Dendritic cell treated with granulocyte-macrophage colony-stimulating factor and Interleukin-4, amounts not matched to agents 40 ng/mL and 50 ng/mL, for 4 days (primary cell): ENCODE data around the gene MTPN.

Source experiments
- H3K27ac Mint-ChIP-seq: one replicate; pipeline ENCODE4 v1.8.0; 2022; ENCODE audit warnings: mild to moderate bottlenecking, mixed read lengths
- H3K27me3 Mint-ChIP-seq: one replicate; pipeline ENCODE4 v1.8.0; 2022; ENCODE audit warnings: mild to moderate bottlenecking, mixed read lengths
- H3K36me3 Mint-ChIP-seq: one replicate; pipeline ENCODE4 v1.8.0; 2022; ENCODE audit warnings: low read depth, mixed read lengths
- H3K4me1 Mint-ChIP-seq: one replicate; pipeline ENCODE4 v1.8.0; 2022; ENCODE audit warnings: low read depth, mixed read lengths
- H3K4me3 Mint-ChIP-seq: one replicate; pipeline ENCODE4 v1.8.0; 2022; ENCODE audit warnings: mild to moderate bottlenecking, moderate library complexity, mixed read lengths
- H3K9me3 Mint-ChIP-seq: one replicate; pipeline ENCODE4 v1.8.0; 2022; ENCODE audit warnings: mixed read lengths
- intact Hi-C: fragments of 100-400 bp; cut with micrococcal nuclease; formaldehyde crosslinking; loops from one replicate; pipeline ENCODE4 v1.15.0; 2022

The MTPN gene

DNA sequence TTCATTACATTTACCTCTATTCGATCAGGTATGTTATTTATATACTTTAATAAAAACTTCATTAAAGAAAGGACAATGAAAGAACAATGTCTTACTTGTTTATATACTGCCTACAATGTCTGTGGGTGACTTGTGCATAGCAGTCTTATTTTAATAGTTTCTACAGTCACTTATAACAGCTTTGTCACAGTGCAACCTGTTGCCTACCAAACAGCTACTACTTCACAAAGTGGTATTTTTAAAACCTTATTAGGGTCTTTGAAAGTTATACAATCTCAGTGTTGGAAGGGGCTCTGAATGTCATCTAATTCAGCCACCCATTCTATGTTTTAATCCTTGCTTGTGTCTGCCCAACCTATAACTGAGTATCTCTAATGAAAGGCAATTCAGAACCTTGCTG is 19.0 kb downstream of the MTPN start:
- no peak overlapping the region for H3K4me3 Mint-ChIP-seq
- no peaks in the 10 kb centered on the region for H3K27me3 Mint-ChIP-seq
- peaks cover 33% of the 10 kb centered on the region for H3K4me1 Mint-ChIP-seq
- no peak overlapping the region for H3K27ac Mint-ChIP-seq
- peaks cover 32% of the 10 kb centered on the region for H3K36me3 Mint-ChIP-seq
- intact Hi-C loops, result no loop called here
- no peaks in the 10 kb centered on the region for H3K9me3 Mint-ChIP-seq

DNA sequence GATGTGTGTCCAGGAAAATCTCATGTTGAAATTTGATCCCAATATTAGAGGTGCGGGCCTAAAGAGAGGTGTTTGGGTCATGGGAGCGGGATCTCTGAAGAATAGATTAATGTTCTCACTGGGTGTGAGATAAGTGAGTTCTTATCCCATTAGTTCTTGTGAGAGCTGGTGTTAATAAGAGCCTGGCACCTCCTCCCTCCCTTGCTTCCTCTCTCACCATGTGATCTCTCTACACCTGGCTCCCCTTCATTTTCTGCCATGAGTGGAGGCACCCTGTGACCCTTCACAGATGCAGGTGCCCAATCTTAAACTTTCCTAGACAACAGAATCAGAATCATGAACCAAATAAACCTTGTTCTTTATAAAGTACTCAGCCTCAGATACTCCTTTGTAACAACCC is 19.5 kb downstream of the MTPN start:
- Mint-ChIP-seq H3K9me3 (no peaks in the 10 kb centered on the region), H3K4me1 (peaks cover 35% of the 10 kb centered on the region), H3K36me3 (peaks cover 38% of the 10 kb centered on the region), H3K27me3 (no peaks in the 10 kb centered on the region), H3K27ac (no peak overlapping the region), H3K4me3 (no peak overlapping the region)
- intact Hi-C loops, result no loop called here

DNA sequence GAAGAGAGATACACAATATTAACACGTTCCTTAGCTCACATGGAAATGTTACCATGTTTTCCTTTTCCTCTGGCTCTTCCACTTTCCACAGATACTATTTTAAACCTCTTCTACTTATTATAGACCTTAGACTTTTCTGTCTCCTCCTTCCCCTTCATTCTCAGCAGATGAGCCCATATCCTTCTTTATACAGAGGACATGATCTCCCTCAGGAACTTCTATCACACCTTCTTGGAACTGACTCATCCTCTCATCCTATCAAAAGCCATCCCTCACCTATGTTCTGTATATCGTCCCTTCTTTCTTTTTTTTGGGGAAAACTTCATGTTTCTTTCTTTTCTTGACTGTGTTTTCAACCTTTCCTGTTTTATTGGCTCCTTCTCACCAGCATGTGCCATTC is 20.8 kb downstream of the MTPN start:
- Mint-ChIP-seq H3K4me1 (peaks cover 34% of the 10 kb centered on the region), H3K27ac (no peak overlapping the region), H3K9me3 (no peaks in the 10 kb centered on the region)

DNA sequence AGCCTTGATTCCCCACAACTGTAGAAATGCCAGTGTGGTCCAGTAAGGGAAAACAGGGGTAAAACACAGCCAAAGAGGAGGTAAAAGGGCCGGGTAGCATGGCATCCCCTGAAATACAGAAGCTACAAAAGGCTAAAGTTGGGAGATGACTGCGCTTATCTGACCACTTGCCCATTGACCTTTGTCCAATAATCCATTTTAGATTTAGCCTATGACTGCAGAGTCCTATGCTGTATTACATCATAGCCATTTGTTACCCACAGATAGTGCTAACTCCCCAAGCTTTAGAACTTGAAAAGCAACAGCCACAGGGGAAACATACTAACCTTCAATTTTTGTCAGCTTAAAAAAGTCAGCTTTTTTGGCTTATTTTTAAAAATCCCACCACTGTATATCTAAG is 26.2 kb downstream of the MTPN start:
- no peaks in the 10 kb centered on the region for H3K27me3 Mint-ChIP-seq
- H3K4me3 Mint-ChIP-seq, result no peak overlapping the region
- H3K4me1 Mint-ChIP-seq, result peaks cover 18% of the 10 kb centered on the region
- no peaks in the 10 kb centered on the region for H3K9me3 Mint-ChIP-seq
- no peak overlapping the region for H3K27ac Mint-ChIP-seq
- intact Hi-C loops, result no loop called here
- peaks cover 82% of the 10 kb centered on the region for H3K36me3 Mint-ChIP-seq

More for the DNA sequence above, 20.8 kb downstream of the MTPN start:
- Mint-ChIP-seq H3K36me3 (peaks cover 47% of the 10 kb centered on the region), H3K27me3 (no peaks in the 10 kb centered on the region), H3K4me3 (no peak overlapping the region)
- intact Hi-C loops, result no loop called here

DNA sequence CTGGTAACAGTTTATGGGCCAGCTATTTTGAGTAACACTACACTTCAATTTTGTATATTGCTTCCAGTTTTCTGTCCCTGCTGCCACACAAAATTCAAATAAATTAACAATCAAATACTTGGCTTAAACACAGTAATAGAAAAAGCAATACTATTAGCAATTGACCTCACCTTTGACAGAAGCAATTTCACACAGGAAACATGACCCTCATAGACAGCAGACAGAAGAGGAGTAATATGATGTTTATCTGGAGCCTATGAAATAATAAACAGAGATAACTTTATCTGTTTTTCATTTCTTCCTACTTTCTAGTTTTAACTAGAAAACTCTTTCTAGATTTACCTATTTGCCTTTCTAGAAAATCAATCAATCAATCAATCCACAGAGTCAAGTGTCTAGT is 26.7 kb downstream of the MTPN start:
- Mint-ChIP-seq H3K9me3 (no peaks in the 10 kb centered on the region), H3K4me3 (no peak overlapping the region), H3K36me3 (peaks cover 78% of the 10 kb centered on the region), H3K27me3 (no peaks in the 10 kb centered on the region), H3K27ac (no peak overlapping the region), H3K4me1 (peaks cover 18% of the 10 kb centered on the region)
- intact Hi-C loops, result no loop called here

DNA sequence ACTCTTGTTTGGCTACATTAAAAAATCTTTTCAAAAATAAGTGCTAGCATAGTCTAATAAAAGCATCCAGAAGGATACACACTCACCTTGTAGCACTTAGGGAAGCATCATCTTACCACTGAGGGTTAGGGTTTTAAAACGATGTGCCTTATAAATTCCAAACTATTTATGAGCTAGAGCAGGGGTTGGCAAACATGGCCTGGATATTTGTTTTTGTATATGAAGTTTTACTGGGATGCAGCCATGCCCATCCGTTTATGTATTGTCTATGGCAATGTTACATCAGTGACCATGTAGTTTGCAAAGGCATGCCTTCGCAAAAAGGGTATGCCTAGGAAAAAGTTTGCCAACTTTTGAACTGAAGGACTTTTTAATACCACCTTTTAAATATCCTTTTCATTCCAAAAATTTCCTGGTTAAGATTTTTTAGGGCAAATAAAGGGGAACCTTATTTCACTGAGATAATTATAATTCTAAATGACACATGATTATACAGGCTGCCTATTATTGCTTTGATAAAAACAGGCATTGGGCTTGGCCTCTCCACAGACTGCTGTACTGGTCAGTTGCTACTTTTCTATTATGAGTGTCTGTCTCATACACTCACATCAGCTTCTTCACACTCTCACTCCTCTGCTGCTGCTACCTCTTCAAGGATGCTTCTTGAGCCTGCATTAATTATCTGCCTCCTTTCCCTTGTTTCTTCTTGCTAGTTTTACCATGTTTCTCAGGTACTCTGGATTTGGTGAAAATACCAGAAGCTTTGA is 30.7 kb downstream of the MTPN start:
- peaks cover 53% of the 10 kb centered on the region for H3K36me3 Mint-ChIP-seq

DNA sequence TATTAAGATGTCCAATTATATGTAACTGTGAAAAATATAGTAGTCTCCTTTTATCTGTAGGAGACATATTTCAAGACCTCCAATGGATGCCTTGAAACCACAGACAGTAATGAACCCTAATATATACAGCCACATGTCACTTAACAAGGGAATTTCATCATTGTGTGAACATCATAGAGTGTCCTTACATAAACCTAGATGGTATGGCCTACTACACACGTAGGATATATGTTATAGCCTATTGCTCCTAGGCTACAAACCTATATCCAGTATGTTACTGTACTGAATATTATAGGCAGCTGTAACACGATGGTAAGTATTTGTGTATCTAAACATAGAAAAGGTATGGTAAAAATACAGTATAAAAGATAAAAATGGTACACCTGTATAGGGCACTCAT is 32.4 kb downstream of the MTPN start:
- peaks cover 7% of the 10 kb centered on the region for H3K4me1 Mint-ChIP-seq
- no peaks in the 10 kb centered on the region for H3K9me3 Mint-ChIP-seq
- intact Hi-C loops, result no loop called here
- H3K4me3 Mint-ChIP-seq, result no peak overlapping the region
- H3K36me3 Mint-ChIP-seq, result peaks cover 36% of the 10 kb centered on the region
- no peaks in the 10 kb centered on the region for H3K27me3 Mint-ChIP-seq
- H3K27ac Mint-ChIP-seq, result no peak overlapping the region

More for the DNA sequence above, 30.7 kb downstream of the MTPN start:
- H3K9me3 Mint-ChIP-seq, result no peaks in the 10 kb centered on the region
- H3K4me1 Mint-ChIP-seq, result peaks cover 7% of the 10 kb centered on the region
- intact Hi-C loops, result no loop called here
- no peak overlapping the region for H3K4me3 Mint-ChIP-seq
- H3K27me3 Mint-ChIP-seq, result no peaks in the 10 kb centered on the region
- H3K27ac Mint-ChIP-seq, result no peak overlapping the region

DNA sequence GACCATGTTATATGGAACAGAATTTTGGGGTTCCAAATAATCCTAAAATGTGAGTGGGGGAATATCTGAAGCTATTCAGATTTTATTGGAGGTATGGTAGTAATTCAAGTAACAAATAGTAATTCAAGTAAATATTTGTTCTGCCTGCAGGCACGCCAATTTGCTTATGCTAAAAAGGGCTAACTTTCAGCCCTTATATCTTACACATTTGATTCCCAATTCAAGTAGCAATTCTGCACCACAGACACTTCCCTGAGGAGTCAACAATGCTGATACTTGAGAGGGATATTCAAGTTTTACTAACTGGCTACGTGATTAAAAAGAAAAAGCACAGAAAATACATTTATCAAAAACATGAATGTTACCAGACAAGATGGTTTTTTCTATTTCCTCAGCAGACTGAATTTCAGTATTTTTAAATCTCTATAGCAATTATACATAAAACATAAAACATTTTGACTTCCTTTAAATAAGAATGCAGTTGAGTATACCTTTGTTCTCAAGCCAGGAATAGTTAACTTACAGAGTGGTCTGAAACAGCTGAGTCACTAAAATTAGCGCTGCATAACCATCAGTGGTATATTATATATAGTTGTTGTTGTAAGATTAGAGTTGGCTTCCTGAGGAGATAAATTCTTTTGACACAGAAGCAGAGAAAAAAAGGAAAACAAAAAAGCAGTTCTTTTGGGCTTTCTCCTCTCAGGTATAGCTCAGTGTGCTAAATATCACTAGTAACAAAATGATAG is 33.9 kb downstream of the MTPN start:
- H3K4me3 Mint-ChIP-seq, result no peak overlapping the region
- H3K9me3 Mint-ChIP-seq, result no peaks in the 10 kb centered on the region
- H3K27ac Mint-ChIP-seq, result no peak overlapping the region
- intact Hi-C loops, result no loop called here
- peaks cover 13% of the 10 kb centered on the region for H3K4me1 Mint-ChIP-seq
- peaks cover 30% of the 10 kb centered on the region for H3K36me3 Mint-ChIP-seq
- no peaks in the 10 kb centered on the region for H3K27me3 Mint-ChIP-seq

DNA sequence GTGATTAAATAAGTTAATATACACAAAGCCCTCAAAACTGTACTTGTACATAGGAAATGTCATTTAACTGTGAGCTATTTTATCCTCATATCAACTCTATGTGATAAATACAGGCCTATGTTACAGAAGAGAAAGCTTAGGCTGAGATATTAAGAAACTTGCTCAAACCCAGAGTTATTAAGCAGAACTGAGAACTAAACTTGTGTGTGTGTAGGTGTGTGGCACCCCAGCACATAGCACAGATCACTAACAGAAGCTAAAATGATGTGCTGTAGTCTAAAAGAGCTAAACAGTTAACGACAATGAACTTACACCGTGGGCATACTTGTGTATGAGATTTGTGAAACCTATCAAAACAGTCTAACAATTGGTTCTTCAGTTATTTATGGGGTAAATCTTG is 34.5 kb downstream of the MTPN start:
- Mint-ChIP-seq H3K36me3 (peaks cover 24% of the 10 kb centered on the region), H3K4me3 (no peak overlapping the region), H3K9me3 (no peaks in the 10 kb centered on the region), H3K4me1 (peaks cover 18% of the 10 kb centered on the region), H3K27me3 (no peaks in the 10 kb centered on the region), H3K27ac (no peak overlapping the region)
- intact Hi-C loops, result no loop called here

DNA sequence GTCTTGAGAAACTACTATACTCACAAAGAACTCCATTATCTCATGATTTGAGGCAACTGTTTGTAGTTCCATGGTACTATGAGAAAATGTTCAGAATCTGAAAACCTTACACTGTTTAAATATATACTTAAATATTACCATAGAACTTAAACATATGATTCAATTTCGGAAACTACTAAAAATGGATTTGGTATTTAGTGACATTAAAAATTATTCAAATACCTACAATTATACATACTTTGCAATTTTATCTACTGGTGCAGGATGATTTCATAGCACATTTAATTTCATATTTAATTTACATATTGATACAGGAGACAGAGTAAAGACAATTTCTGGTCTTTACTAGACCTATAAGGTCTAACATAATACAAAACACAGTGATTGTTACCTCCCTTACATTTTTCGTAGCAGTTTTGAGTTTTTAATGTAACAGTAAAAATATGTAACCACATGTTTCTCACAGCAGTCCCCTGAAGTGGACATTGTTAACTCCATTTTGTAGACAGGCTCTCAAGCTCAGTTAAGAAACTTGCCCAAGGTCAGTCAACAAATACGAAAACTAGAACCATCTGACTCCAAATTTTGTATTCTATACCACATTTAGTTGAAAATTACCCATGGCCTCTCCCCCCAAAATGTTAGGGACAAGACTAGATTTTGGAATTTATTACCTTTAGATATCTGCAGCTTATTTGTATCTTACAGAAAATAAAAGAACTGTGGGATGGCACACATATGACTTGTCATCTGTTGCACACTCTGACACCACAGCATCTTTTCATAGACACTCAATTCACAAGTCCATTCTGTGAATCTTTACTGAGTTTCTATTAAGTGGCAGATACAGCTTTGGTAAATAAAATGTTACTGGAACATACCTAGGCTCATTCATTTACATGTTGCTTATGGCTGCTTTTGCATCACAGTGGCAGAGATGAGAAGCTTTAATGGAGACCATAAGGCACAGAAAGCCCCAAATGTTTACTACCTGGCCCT is 36.8 kb downstream of the MTPN start:
- Mint-ChIP-seq H3K4me3 (no peak overlapping the region), H3K9me3 (no peaks in the 10 kb centered on the region), H3K4me1 (peaks cover 34% of the 10 kb centered on the region), H3K27ac (no peak overlapping the region), H3K27me3 (no peaks in the 10 kb centered on the region), H3K36me3 (peaks cover 8% of the 10 kb centered on the region)
- intact Hi-C loops, result no loop called here

DNA sequence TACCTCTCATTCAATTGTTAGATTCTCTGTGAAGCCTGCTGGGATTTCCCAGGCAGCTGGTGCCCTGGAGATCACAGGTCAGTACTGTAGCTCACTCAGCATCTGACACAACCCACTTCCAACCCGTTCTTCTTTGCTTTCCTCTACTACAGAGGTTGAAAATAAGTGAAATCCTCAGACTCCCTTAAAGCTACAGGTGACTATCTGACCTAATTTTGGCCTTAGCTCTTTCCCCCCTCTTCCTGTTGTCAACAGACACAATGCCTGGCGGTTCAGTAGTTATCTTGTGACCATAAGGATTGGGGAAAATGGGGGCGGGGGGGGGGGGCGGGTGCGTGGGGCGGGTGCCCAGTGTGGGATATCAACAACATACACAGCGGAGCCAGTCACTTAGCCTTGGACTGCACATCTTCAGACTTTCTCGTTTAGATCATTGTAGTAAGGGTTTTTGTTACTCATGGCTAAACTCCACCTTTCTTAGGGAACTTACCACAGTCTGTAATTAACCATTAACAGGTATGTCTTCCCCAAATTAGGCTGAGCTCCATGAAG is 37.8 kb downstream of the MTPN start:
- H3K27ac Mint-ChIP-seq, result no peak overlapping the region
- H3K36me3 Mint-ChIP-seq, result peaks cover 8% of the 10 kb centered on the region

DNA sequence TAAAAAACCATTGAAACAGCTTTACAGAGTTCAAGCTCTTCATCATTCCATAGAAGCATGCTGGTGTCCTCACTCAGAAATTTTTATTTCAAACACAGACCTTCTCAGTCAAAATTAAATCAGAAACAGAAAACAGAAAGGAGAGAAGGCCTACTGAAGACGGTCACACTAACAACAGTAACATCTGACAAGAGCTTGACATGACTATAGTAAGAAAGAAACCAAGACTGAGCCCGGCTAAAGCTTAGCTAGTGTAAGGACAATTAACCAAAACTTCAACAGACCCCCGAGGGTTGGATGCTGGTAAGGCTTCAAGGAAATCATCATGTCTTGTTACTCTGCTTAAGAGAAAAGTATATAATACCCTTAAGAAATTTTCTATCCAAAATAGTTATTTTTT is 38.6 kb downstream of the MTPN start:
- Mint-ChIP-seq H3K27me3 (no peaks in the 10 kb centered on the region), H3K4me1 (peaks cover 48% of the 10 kb centered on the region), H3K9me3 (no peaks in the 10 kb centered on the region), H3K27ac (no peak overlapping the region), H3K4me3 (no peak overlapping the region), H3K36me3 (peaks cover 14% of the 10 kb centered on the region)
- intact Hi-C loops, result no loop called here

More for the DNA sequence above, 37.8 kb downstream of the MTPN start:
- no peak overlapping the region for H3K4me3 Mint-ChIP-seq
- intact Hi-C loops, result no loop called here
- H3K9me3 Mint-ChIP-seq, result no peaks in the 10 kb centered on the region
- H3K27me3 Mint-ChIP-seq, result no peaks in the 10 kb centered on the region
- peaks cover 41% of the 10 kb centered on the region for H3K4me1 Mint-ChIP-seq

DNA sequence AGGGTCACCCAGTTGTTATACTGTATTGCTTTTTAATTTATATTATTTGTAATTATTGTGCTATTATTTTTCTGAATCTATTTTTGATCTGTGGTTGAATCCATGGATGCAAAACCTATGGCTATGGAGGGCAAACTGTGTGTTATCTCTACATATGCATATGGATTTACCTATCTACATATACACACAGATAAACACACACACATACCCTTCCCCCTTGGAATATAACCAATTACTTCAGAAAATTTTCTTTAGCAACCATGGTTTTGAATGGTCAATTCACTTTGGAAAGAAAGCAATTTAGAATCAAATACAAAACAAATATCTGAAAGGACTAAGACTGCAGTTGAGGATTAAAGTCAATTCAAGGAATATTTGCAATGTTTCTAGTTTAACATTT is 39.1 kb downstream of the MTPN start:
- Mint-ChIP-seq H3K4me1 (peaks cover 49% of the 10 kb centered on the region), H3K9me3 (no peaks in the 10 kb centered on the region), H3K4me3 (no peak overlapping the region), H3K27me3 (no peaks in the 10 kb centered on the region), H3K27ac (no peak overlapping the region), H3K36me3 (peaks cover 14% of the 10 kb centered on the region)
- intact Hi-C loops, result no loop called here
